ENCODE measurements around the gene ARFGAP2.

ARFGAP2 gene

DNA sequence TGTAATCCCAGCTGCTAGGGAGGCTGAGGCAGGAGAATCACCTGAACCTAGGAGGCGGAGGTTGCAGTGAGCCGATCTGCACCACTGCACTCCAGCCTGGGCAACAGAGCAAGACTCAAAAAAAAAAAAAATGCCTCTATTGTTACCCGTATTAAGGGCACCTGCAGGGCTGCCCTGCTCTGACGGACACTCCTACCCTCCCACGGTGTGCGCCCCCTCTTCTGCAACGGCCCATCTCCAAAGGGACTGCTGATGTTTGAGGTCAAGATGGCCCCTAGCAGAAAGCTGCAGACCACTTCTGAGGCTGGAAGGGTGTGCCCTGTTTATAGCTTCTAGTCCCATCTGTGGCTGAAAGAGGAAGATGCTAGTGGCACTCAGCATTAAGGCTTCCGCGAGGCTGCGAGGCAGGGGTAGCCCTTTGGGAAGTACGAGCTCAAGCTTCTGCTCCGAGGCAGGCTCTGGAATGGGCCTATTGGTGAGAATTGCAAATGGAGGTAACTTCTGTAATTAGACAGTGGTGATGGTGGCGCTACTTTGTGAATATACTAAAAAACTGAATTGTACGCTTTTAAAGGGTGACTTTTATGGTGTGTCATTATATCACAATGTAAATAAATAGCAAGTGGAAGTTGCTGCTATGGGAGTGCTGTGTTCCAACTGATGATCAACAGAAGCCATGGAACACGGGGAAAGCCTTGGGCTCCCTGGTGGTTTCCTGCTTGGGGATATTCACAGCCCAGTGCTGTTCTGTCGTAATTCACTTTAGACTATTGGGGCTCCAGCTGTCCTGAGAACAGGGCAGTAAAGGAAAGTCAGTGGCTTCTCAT, 24.3 kb downstream of the ARFGAP2 start:
- TF ChIP-seq GATA3 (IDR thresholded peaks at IDR 0.05; ENCODE audit: low read depth, low read length) (no peak), GATA2 (IDR thresholded peaks at IDR 0.05; ENCODE audit: low read depth, low read length) (no peak)

DNA sequence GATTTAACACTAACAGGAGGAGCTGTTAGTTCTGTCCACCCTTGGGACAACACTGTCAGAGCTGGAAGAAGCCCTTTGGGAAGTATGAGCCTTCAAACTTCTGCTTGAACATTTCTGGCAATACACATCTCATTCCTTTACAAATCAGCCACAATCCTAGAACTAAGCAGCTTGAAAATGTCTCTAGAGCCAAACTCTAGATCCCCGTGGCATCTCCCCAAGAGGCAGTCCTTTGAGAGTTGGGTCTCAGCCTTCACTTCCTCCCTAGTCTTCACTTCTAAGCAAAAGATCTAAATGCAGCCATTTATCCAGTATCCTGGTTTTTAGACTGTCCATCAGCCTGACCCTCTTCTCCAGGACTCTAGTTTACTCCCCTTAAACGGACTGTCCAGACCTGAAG, 26.9 kb downstream of the ARFGAP2 start:
- TF ChIP-seq GATA2 (IDR thresholded peaks at IDR 0.05; ENCODE audit: low read depth, low read length) = no peak
- no peak for TF ChIP-seq GATA3 (IDR thresholded peaks at IDR 0.05; ENCODE audit: low read depth, low read length)

DNA sequence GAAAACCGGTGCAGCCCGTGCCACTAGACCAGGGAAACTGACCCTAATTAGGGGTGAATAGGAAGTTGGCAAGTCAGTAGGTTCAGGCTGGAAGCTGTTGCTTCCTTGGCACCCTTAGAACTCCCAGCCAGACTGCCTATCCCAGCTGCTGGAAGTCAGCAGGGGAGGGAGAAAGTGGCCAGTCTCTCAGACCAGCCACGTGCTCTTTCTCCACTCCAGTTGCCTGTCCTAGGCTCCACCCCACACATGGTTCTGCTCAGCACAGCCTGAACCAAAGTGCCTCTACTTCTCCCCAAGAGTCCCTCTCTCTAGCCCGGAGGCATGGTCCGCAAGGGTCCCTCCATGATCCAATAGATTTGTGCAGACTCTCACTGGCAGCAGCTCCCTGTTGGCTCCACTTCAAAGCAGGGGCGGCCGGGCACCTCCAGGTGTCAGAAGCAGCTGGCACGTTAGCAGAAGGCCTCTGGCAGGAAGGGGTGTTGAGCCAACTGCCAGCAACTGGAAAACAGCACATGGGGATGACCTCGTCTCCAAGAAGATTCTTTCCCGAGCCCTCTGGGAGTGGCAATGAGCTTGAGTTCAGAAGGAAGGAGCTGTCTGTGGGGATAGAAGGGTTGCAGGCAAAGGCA, 27.7 kb downstream of the ARFGAP2 start:
- TF ChIP-seq GATA3 (IDR thresholded peaks at IDR 0.05; ENCODE audit: low read depth, low read length) (no peak), GATA2 (IDR thresholded peaks at IDR 0.05; ENCODE audit: low read depth, low read length) (no peak)

DNA sequence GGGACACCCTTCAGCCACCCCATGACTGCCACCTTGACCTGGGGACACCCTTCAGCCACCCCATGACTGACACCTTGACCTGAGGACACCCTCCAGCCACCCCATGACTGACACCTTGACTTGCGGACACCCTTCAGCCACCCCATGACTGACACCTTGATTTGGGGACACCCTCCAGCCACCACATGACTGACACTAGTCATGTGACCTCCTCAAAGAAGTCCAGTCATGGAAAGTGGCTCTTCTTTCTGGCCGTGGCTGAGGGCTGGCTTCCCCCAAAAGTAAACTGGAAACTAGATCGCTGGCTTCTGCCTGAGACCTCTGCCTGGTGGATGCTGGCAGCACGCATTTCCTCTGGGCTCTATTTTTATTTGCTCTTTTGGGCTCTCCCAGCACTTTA, 28.4 kb downstream of the ARFGAP2 start:
- TF ChIP-seq GATA3 (IDR thresholded peaks at IDR 0.05; ENCODE audit: low read depth, low read length) (no peak), GATA2 (IDR thresholded peaks at IDR 0.05; ENCODE audit: low read depth, low read length) (no peak)

DNA sequence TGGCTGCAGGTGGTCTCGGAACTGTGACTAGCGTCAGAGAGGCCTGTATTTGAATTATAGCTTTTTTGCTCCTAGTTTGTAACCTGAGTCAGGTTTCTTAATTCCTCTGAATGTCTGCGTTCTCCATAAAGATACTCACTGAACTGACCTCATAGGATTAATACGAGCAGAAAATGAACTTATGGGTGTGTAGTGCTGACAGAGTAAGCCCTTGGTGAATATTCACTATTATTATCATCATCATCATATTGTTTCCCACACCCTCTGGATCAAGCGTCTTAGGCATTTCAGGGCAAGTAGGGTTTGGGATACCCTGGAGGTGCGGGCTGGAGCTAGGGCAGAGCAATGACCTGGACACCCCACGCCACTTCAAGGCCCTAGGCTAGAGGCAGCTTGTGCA, 29.0 kb downstream of the ARFGAP2 start:
- no peak for TF ChIP-seq GATA2 (IDR thresholded peaks at IDR 0.05; ENCODE audit: low read depth, low read length)
- no peak for TF ChIP-seq GATA3 (IDR thresholded peaks at IDR 0.05; ENCODE audit: low read depth, low read length)

DNA sequence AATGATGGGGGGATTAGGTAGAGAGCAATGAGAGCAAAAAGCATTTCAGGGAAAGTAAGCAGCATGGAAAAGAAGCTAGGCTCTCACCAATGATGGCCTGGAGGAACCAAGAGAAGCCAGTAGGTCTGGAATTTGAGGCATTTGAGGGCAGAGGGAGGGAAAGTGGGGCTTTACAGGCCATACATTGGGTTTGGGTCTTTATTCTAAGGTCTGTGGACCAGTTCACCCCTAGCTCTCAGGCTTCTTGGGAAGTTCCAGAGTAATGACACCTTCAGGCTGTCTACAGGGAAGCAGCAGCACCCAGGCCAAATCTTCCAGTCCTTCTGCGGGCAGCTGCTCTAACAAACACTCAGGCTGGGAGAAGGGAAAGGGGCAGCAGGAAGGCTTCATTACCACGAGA, 29.4 kb downstream of the ARFGAP2 start:
- TF ChIP-seq GATA2 (IDR thresholded peaks at IDR 0.05; ENCODE audit: low read depth, low read length) (no peak), GATA3 (IDR thresholded peaks at IDR 0.05; ENCODE audit: low read depth, low read length) (no peak)

DNA sequence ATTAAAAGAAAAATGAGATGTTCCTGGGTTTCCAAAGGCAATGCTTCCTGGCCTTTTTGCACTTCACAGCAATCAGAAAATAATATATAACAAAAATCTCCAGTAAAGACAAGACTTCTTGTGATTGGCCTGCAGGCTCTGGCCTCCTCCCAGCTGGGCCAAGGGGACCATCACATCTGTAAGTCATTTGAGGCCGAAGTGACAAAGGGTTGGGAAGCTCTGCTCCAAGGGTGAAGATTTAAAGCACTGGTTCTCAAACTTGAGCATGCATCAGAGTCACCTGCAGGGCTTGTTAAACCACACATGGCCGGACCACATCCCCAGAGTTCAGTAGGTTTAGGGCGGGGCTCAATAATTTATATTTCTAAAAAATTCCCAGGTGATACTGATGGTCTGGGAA, 32.1 kb downstream of the ARFGAP2 start:
- TF ChIP-seq GATA3 (IDR thresholded peaks at IDR 0.05; ENCODE audit: low read depth, low read length) (no peak), GATA2 (IDR thresholded peaks at IDR 0.05; ENCODE audit: low read depth, low read length) (no peak)

DNA sequence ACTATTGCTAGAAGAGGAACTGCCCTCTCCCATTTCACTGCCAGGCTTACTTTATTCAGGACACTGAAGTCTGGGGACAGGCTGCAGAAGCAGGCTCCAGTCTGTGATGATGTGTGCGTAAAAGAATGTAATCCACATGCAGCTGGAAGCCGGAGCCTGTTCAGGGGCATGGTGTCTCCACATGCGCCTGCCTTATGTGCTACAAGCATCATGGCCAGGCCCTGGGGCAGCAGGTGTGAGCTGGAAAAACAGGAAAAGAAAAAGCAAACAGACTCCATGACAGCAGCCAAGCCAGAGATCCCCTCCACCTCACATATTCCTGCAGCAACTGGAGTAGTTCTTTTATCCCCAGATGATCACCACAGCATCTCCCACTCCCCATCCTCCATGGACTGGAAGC, 33.4 kb downstream of the ARFGAP2 start:
- TF ChIP-seq GATA2 (IDR thresholded peaks at IDR 0.05; ENCODE audit: low read depth, low read length) = no peak
- TF ChIP-seq GATA3 (IDR thresholded peaks at IDR 0.05; ENCODE audit: low read depth, low read length) = no peak

DNA sequence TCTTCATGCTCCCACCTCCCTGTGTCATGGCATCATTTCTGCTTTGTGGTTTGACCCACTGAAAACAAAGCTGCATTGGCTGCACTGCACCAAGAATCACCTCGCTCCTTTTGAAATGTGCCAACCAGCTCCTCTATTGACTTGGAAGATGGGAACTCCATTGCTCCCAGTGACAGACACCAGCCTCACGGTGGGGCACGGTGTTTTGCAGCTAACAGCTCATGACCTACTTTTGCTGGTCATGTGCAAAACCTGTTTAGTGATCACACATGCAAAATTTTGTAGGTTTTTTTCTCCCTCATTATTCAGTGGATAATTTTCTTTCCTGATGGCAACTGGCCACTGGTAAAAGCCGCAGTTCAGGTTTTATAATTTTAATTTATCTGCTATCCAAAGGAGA, 36.8 kb downstream of the ARFGAP2 start:
- no peak for TF ChIP-seq GATA2 (IDR thresholded peaks at IDR 0.05; ENCODE audit: low read depth, low read length)

DNA sequence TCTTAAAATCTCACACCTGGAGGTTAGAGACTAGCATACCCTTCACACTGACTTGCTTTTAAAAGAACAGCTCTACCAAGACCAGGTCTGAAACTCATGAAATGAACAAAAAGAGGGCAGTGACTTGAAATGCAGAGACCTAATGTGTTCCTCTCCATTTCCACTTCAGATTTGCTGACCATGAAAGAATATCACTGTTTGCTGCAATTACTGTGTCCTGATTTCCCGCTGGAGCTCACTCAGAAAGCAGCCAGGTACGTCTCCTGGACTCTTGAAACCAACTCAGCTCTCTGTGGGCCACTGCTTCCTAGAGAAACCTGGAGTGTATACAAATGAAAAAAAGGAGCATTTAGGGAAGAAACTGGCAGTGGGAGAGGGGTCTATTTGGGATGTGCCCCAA, 39.2 kb downstream of the ARFGAP2 start:
- TF ChIP-seq GATA3 (IDR thresholded peaks at IDR 0.05; ENCODE audit: low read depth, low read length) (no peak), GATA2 (IDR thresholded peaks at IDR 0.05; ENCODE audit: low read depth, low read length) (no peak)

DNA sequence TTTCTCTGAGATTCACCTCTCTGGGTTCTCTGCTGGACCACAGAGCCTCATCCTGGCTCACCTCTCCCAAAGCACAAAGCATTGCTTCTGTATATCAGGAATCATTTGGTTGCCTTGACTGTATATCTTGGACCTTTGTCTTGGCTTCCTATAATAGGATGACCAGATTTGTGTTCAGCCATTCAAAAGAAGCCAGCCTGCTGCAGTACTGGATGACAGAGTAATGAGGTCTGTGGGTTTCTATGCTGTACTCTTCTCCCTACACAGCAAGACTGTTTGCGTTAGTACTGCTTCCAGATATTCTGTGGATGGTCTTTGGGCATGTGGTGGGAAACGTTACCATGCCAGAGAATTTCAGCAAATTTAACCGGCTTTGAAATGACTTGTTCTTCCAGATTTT, 39.8 kb downstream of the ARFGAP2 start:
- no peak for TF ChIP-seq GATA2 (IDR thresholded peaks at IDR 0.05; ENCODE audit: low read depth, low read length)
- no peak for TF ChIP-seq GATA3 (IDR thresholded peaks at IDR 0.05; ENCODE audit: low read depth, low read length)

DNA sequence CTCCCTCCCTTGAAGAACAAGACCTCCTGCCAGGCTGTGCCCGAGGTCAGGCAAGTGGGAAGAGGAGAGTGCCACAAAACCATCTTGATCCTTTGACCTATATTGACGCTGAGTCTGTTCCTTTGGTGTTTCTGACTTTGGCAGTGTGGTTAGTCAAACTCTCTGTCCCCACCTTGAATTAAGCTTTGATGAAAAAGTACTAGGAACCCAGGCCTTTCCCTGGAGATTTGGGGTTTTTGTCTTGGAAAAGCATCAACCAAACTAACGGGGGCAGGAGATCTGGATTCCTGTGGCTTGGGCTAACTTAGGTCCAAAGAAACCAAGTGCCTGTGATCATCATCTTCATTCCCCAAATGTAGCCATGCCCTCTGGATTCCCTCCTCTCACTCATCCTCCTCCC, 40.4 kb downstream of the ARFGAP2 start:
- TF ChIP-seq GATA2 (IDR thresholded peaks at IDR 0.05; ENCODE audit: low read depth, low read length) (no peak), GATA3 (IDR thresholded peaks at IDR 0.05; ENCODE audit: low read depth, low read length) (no peak)

DNA sequence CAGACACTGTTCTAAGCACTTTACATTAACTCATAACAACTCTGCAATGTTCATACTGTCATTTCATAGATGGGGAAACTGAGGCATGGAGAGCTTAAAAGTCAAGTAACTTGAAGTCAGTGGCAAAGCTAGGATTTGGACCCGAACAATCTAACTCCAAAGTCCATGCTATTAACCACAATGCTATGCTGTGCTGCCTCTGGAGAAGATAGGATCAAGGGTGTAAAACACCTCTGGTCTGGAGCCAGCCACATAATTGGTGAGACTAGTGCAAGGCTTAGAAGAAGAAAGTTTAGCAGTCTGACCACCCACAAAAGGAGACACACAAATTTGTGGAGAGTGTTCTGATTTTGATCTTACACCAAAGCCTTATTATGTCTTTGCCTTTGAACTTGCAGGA, 43.7 kb downstream of the ARFGAP2 start:
- TF ChIP-seq GATA3 (IDR thresholded peaks at IDR 0.05; ENCODE audit: low read depth, low read length) (no peak), GATA2 (IDR thresholded peaks at IDR 0.05; ENCODE audit: low read depth, low read length) (no peak)

DNA sequence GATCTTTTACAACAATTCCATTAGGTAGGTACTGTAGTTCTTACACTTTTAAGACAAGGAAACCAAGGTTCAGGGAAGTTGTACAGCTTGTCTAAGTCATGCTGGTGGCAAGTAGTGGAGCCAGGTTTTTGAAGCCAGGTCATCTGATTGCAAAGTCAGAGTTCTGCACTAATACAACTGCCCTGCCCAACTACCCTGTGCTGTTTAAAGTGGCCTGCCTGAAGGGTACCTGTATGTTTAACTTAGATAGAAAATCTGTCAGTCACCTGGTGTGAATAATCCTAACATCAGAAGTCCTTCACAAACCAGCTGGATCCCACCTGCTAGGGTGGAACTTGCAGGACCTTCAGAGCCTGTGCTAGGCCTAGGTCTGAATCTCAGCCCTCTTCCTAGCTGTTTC, 44.2 kb downstream of the ARFGAP2 start:
- no peak for TF ChIP-seq GATA2 (IDR thresholded peaks at IDR 0.05; ENCODE audit: low read depth, low read length)
- no peak for TF ChIP-seq GATA3 (IDR thresholded peaks at IDR 0.05; ENCODE audit: low read depth, low read length)

DNA sequence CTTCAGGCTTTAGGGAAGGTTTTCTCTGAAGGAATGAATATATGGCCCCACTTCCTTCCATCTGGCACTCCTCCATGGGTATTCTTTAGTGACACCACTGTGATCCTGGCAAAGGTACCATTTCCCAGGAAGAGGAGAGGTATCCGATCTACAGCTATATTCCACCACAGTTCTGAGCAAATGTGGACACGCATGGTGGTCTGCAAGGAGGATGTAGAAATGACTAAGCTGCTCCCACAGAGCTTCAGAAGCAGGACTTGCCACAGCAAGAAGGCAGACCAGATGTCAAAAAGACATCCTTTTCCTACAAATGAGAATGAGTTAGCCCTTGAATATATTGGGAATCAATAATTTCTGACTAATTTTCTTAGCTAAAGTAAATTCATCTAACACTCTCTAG, 45.5 kb downstream of the ARFGAP2 start:
- no peak for TF ChIP-seq GATA2 (IDR thresholded peaks at IDR 0.05; ENCODE audit: low read depth, low read length)
- no peak for TF ChIP-seq GATA3 (IDR thresholded peaks at IDR 0.05; ENCODE audit: low read depth, low read length)

Measured in SH-SY5Y (cell line).